ENCODE data around the gene C6orf163.
A peak's percentile ranks its signal among the peaks of the same experiment; 100 is the strongest.

The C6orf163 gene

GRCh38 chr6:87376643-87377042, 32.0 kb downstream of the C6orf163 start:
- H3K4me1 Mint-ChIP-seq, result no peaks in the 10 kb centered on the region
- ATAC-seq, result no peak
- no peak overlapping the region for H3K27ac Mint-ChIP-seq
- DNase-seq, result no peak
- H3K9me3 Mint-ChIP-seq, result no peaks in the 10 kb centered on the region
- H3K27me3 Mint-ChIP-seq, result no peaks in the 10 kb centered on the region
- H3K4me3 Mint-ChIP-seq, result no peak overlapping the region
- H3K36me3 Mint-ChIP-seq (ENCODE audit: low read depth), result peaks cover 4% of the 10 kb centered on the region

GRCh38 chr6:87378947-87379346, 34.3 kb downstream of the C6orf163 start:
- H3K4me1 Mint-ChIP-seq, result no peaks in the 10 kb centered on the region
- no peak overlapping the region for H3K4me3 Mint-ChIP-seq
- DNase-seq (no peak), ATAC-seq (no peak)
- H3K27ac Mint-ChIP-seq, result no peak overlapping the region
- peaks cover 2% of the 10 kb centered on the region for H3K36me3 Mint-ChIP-seq (ENCODE audit: low read depth)
- H3K27me3 Mint-ChIP-seq, result no peaks in the 10 kb centered on the region
- H3K9me3 Mint-ChIP-seq, result no peaks in the 10 kb centered on the region

GRCh38 chr6:87382861-87383260, 38.2 kb downstream of the C6orf163 start:
- H3K9me3 Mint-ChIP-seq, result no peaks in the 10 kb centered on the region
- no peaks in the 10 kb centered on the region for H3K27me3 Mint-ChIP-seq
- H3K27ac Mint-ChIP-seq, result no peak overlapping the region
- DNase-seq, result no peak
- H3K4me1 Mint-ChIP-seq, result no peaks in the 10 kb centered on the region
- no peak for ATAC-seq
- H3K4me3 Mint-ChIP-seq, result no peak overlapping the region
- H3K36me3 Mint-ChIP-seq (ENCODE audit: low read depth), result peaks cover 2% of the 10 kb centered on the region

GRCh38 chr6:87384038-87384437, 39.4 kb downstream of the C6orf163 start:
- no peaks in the 10 kb centered on the region for H3K9me3 Mint-ChIP-seq
- DNase-seq (no peak), ATAC-seq (no peak)
- H3K27me3 Mint-ChIP-seq, result no peaks in the 10 kb centered on the region
- no peak overlapping the region for H3K4me3 Mint-ChIP-seq
- no peaks in the 10 kb centered on the region for H3K4me1 Mint-ChIP-seq
- H3K36me3 Mint-ChIP-seq (ENCODE audit: low read depth), result peaks cover 2% of the 10 kb centered on the region
- H3K27ac Mint-ChIP-seq, result no peak overlapping the region

GRCh38 chr6:87384449-87384848, 39.8 kb downstream of the C6orf163 start:
- Mint-ChIP-seq H3K4me3 (no peak overlapping the region), H3K9me3 (no peaks in the 10 kb centered on the region), H3K36me3 (ENCODE audit: low read depth) (peaks cover 2% of the 10 kb centered on the region), H3K27me3 (no peaks in the 10 kb centered on the region), H3K27ac (no peak overlapping the region), H3K4me1 (no peaks in the 10 kb centered on the region)
- DNase-seq, result no peak
- ATAC-seq, result no peak

- no peaks in the 10 kb centered on the region for H3K4me1 Mint-ChIP-seq
- H3K4me3 Mint-ChIP-seq, result no peak overlapping the region
- no peaks in the 10 kb centered on the region for H3K27me3 Mint-ChIP-seq
- no peak for DNase-seq
- H3K9me3 Mint-ChIP-seq, result no peaks in the 10 kb centered on the region
- ATAC-seq, result no peak
- H3K27ac Mint-ChIP-seq, result no peak overlapping the region
- no peaks in the 10 kb centered on the region for H3K36me3 Mint-ChIP-seq (ENCODE audit: low read depth)
Measured at GRCh38 chr6:87391334-87391733, 46.7 kb downstream of the C6orf163 start.

- H3K9me3 Mint-ChIP-seq, result no peaks in the 10 kb centered on the region
- H3K27me3 Mint-ChIP-seq, result no peaks in the 10 kb centered on the region
- no peak overlapping the region for H3K27ac Mint-ChIP-seq
- H3K4me3 Mint-ChIP-seq, result no peak overlapping the region
- peak; percentile 83 for ATAC-seq
- DNase-seq, result peak; percentile 17
- H3K4me1 Mint-ChIP-seq, result no peaks in the 10 kb centered on the region
- H3K36me3 Mint-ChIP-seq (ENCODE audit: low read depth), result no peaks in the 10 kb centered on the region
Measured at GRCh38 chr6:87393026-87393622, 48.5 kb downstream of the C6orf163 start.

GRCh38 chr6:87395431-87395830, 50.8 kb downstream of the C6orf163 start:
- DNase-seq (no peak), ATAC-seq (no peak)
- H3K9me3 Mint-ChIP-seq, result no peaks in the 10 kb centered on the region
- no peaks in the 10 kb centered on the region for H3K4me1 Mint-ChIP-seq
- no peaks in the 10 kb centered on the region for H3K36me3 Mint-ChIP-seq (ENCODE audit: low read depth)
- H3K27me3 Mint-ChIP-seq, result no peaks in the 10 kb centered on the region
- H3K27ac Mint-ChIP-seq, result no peak overlapping the region
- H3K4me3 Mint-ChIP-seq, result no peak overlapping the region

GRCh38 chr6:87396595-87397392, 52.2 kb downstream of the C6orf163 start:
- H3K27me3 Mint-ChIP-seq, result no peaks in the 10 kb centered on the region
- H3K9me3 Mint-ChIP-seq, result no peaks in the 10 kb centered on the region
- no peak overlapping the region for H3K4me3 Mint-ChIP-seq
- no peaks in the 10 kb centered on the region for H3K36me3 Mint-ChIP-seq (ENCODE audit: low read depth)
- DNase-seq, result no peak
- no peak overlapping the region for H3K27ac Mint-ChIP-seq
- H3K4me1 Mint-ChIP-seq, result no peaks in the 10 kb centered on the region
- ATAC-seq, result no peak

GRCh38 chr6:87397656-87398055, 53.0 kb downstream of the C6orf163 start:
- no peaks in the 10 kb centered on the region for H3K4me1 Mint-ChIP-seq
- H3K4me3 Mint-ChIP-seq, result no peak overlapping the region
- no peaks in the 10 kb centered on the region for H3K27me3 Mint-ChIP-seq
- no peak for DNase-seq
- no peak for ATAC-seq
- H3K27ac Mint-ChIP-seq, result no peak overlapping the region
- no peaks in the 10 kb centered on the region for H3K9me3 Mint-ChIP-seq
- no peaks in the 10 kb centered on the region for H3K36me3 Mint-ChIP-seq (ENCODE audit: low read depth)

- Mint-ChIP-seq H3K27ac (no peak overlapping the region), H3K27me3 (peaks cover 4% of the 10 kb centered on the region), H3K36me3 (ENCODE audit: low read depth) (no peaks in the 10 kb centered on the region), H3K9me3 (no peaks in the 10 kb centered on the region), H3K4me3 (no peak overlapping the region), H3K4me1 (no peaks in the 10 kb centered on the region)
- no peak for DNase-seq
- no peak for ATAC-seq
Measured at GRCh38 chr6:87401832-87402231, 57.2 kb downstream of the C6orf163 start.

GRCh38 chr6:87407561-87407900, 62.9 kb downstream of the C6orf163 start:
- no peaks in the 10 kb centered on the region for H3K9me3 Mint-ChIP-seq
- peaks cover 7% of the 10 kb centered on the region for H3K4me1 Mint-ChIP-seq
- ATAC-seq (no peak), DNase-seq (no peak)
- peaks cover 12% of the 10 kb centered on the region for H3K27me3 Mint-ChIP-seq
- no peak overlapping the region for H3K27ac Mint-ChIP-seq
- no peaks in the 10 kb centered on the region for H3K36me3 Mint-ChIP-seq (ENCODE audit: low read depth)
- H3K4me3 Mint-ChIP-seq, result peak overlapping the region; percentile 83

GRCh38 chr6:87407901-87408720, 63.5 kb downstream of the C6orf163 start, which contains the start of gene CFAP206:
Gene CFAP206, plus strand, starts transcription at chr6:87407972. Its CDS starts 1,868 bp downstream, at chr6:87409840.
- Mint-ChIP-seq H3K4me3 (peak within 1 kb of the TSS; percentile 83), H3K27me3 (peaks cover 12% of the 10 kb centered on the region), H3K27ac (peak within 1 kb of the TSS; percentile 59), H3K4me1 (peaks cover 7% of the 10 kb centered on the region), H3K36me3 (ENCODE audit: low read depth) (no peaks in the 10 kb centered on the region), H3K9me3 (no peaks in the 10 kb centered on the region)
- DNase-seq (peak; percentile 73), ATAC-seq (peak; percentile 91)

- ATAC-seq, result no peak
- Mint-ChIP-seq H3K27ac (peak overlapping the region; percentile 59), H3K4me1 (peaks cover 7% of the 10 kb centered on the region), H3K9me3 (no peaks in the 10 kb centered on the region), H3K27me3 (peaks cover 12% of the 10 kb centered on the region), H3K36me3 (ENCODE audit: low read depth) (no peaks in the 10 kb centered on the region), H3K4me3 (peak overlapping the region; percentile 83)
- no peak for DNase-seq
Measured at GRCh38 chr6:87408721-87409155, 64.1 kb downstream of the C6orf163 start.

Data from activated naive CD8-positive, alpha-beta T cell treated with anti-CD3 and anti-CD28 coated beads, Interleukin-2, amount 50 U/mL, for 24 hours (primary cell).